GM19238 (cell line): Measurements from ENCODE around the gene DCD.
A peak's percentile ranks its signal among the peaks of the same experiment; 100 is the strongest.
"Not testable (repeated sequence)": the region's sequence is repeated elsewhere in the genome, so short reads cannot be mapped to it uniquely, and the experiment has no call there.

ENCODE experiments used
- DNase-seq: peaks from one replicate; pipeline ENCODE4 v3.0.0; 2011; ENCODE audit warnings: low spot score; ENCODE audit not compliant: insufficient read length

Gene DCD, protein sequence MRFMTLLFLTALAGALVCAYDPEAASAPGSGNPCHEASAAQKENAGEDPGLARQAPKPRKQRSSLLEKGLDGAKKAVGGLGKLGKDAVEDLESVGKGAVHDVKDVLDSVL

DNA sequence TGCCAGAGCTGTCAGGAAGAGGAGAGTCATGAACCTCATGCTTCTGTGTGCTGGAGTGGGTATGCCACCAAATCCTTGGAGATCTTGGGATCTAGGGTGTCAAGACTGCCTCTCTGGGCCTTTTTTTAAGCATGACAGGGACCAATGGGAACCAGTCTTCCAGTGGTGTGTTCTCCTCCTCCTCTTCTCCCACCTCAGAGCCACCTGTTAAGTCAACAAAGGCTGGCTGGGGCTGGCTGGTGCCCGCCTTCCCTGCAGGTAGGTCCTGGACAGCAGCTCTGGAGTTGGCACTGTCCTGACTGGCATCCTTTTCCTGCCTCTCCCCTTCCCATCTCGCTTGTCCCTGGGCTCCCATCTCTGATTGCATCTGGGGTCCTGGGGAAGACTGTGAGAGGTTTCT, at the start of gene DCD:
DCD (minus strand) TSS at position 101 of the 400 bp plus-strand sequence; CDS start at position 39, 62 bp downstream.
- no peak for DNase-seq

DNA sequence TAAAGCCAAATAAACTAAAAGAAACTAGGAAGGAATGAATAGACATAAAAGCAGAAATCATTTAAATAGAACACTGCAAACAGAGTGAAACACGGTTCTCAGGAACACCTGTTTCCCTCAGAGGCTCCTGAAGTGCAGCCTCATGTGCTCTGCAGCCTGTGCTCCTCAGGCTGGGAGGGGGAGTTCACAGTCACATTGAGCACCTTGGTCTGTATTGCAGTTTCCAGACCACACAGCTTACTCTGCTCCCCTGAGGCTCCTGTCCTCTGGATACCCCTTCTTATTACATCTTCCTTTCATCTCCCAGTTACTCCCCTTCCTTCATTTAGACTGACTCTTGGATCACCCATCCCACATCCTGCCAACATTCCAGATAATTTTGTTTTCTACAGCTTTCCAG, 49.7 kb upstream of the DCD start:
- DNase-seq = no peak

DNA sequence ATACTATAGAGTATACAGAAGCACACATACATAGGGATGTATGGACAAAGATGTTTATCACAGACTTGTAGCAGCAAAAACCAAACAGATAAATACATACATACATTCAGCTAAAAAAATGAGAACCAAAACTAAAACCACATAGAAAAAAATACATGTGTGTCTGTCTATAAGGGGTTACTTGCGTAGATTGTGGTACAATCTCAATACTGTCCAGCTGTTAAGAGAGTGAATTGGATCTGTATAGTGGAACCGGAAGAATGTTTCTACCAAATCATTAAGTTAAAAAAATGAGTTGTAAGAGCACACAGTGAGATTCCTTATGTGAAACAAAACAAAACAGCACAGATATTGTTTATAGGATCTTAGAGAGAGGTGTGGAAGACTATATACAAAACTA, 44.2 kb upstream of the DCD start:
- DNase-seq = no peak

DNA sequence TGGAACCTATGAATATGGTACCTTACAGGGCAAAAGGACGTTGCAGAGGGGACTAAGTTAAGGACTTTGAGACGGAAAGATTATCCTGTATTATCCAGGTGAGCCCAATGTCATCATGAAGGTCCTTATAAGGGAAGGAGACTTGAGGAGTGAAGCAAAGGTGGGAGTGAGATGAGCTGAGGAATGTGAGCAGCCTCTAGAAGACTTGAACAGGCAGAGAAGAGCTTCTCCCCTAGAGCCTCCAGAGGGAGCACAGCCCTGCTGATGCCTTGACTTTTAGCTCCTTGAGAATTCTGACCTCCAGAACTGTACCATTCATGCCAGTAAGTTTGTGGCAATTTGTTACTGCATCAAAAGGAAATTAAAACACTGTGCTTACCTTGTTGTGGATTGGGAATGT, 41.8 kb upstream of the DCD start:
- no peak for DNase-seq

DNA sequence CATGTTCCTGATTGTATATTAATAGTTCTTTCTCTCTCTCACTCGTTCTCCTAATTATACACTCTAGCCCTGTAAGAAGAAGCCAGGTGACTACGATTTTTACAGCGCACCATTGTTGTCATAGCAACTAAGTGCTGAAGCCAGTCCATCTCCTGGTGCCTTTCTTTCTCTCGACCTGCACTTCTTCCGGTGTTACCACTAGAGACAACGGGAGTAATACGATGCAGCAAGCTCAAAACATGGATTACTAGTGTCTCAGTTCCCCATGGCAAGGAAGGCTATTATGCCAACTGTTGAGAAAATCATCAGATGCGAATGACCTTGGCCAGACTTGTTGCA, 40.8 kb upstream of the DCD start:
- no peak for DNase-seq

DNA sequence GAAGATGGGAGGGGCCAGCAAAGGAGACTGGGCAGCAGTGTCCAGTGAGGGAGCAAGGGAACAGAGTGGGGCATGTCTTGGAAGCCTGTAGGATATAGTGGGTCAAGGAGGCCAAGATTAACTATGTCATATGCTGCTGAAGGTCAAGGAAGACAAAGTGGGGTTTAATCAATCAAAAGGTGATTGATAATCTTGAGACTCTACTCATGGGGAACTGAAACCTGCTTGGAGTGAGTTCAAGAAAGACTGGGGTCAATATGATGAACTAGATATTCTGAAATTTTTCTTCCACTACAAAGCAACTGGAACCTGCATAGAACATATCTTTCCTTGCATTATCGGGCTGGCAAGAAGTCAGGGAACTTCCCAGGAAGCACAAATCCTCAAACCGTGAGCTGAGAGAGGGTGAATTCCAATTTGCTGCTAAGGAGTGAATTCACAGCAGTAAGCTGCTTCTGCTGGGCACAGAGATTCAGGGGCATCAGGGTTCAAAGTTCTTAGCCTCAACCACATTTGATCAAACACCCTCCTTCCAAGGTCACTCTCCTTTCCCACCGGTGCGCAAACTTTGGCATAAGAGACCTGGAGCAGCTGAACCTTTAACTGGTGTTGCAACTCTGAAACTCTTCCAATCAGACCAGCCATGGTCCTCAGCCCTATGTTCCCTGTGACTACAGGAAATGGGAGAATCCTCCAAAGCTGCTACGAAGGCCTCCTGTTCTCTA, 40.3 kb upstream of the DCD start:
- DNase-seq = no peak

DNA sequence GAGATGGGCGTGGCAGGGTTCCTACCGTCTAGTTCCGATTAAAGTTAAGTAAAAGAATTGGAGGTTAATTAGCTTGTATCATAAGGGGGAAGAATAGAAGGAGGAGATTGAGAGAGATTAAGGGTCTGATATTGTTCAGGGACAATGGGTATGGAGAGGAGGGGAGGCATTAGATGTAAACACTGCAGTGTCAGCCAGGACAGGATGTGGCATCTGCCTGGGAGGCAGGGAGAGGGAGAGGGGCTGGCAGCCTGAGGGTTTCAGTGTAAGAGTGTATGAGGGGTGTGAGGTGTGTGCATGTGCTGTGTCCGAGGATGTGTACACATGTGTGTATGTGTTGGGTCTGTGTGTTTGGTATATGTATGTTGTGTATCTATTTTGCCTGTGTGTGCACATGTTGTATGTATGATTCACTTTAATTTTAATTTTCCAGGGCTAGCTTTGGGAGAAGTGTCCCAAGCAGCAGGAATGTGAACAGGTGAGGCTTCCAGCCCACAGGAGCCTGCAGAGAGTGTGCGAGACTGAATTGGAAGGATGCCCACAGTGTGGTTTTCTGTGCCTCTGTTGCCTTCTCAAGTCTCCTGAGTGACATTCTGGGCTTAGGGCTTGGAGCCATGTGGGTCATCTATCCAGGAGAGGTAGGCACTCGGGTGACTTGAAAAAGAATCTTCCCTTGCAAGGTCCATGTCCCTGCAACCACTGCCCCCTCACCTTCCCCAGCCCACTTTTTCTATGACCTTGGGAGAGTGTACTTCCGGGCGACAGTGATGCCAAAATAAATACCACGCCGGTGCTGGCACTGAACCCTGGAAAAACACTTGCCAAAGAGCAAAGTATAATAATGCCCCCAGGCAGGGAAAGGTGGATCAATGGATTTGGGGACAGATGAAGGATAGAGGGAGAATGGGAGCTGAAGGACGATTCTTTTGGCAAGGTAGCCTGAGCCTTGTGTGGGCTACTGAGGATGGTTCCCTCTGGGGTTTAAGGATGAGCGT, 36.8 kb upstream of the DCD start:
- DNase-seq = no peak

DNA sequence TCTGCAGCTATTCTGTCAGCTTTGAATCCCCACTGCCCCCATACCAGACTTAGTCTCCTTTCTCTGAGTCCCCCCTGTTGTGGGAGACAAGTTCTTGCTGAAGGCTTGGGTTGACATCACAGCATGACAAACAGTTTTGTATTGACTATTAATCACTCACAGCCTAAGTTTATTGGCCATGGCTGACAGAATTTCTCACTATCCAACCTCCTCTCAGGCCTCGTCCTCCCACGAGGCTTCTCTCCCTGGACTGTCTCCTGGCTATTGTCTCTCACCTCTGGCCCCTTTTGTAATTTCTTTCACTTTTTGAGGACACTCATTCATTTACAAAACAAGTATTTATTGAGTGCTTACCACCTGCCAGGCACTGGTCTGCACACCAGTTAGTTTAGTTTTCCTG, 35.2 kb upstream of the DCD start:
- no peak for DNase-seq

DNA sequence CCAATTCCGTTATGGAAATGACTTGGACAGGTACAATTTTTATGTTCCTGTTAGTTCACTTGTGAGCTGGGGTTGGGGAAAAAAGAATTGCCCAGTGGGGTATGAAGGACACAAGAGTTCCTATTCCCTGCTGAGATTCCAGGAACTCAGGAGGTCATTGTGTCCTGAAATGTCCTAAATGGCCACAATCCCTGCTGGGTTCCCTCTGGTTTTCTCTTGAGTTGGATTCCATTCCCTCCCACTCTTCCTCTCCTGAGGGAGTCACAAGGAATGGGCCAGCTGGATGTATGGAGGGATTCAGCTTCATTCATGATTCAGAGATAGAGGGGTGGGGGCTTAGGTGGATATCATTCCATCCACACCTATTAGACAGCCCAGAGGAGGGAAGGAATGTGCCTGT, 34.5 kb upstream of the DCD start:
- DNase-seq = no peak

DNA sequence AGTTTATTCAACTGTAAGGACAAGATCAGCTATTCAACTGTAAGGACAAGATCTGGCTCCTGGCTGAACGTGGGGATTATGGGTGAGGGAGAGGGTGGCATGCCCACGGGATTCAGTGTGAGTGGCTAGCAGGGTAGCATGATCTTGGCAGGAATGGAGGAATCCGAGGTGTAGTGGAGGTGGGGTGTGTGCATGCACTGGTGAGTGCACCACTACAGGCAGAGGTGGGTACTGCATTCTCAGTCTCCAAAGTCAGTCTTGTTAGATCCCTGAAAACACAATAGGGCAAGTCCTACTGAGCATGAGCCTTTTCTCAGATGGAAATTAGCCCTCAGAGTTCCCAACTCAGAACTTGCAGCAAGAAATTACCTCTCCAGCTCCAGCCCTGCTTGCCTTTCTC, 32.2 kb upstream of the DCD start:
- DNase-seq = no peak

DNA sequence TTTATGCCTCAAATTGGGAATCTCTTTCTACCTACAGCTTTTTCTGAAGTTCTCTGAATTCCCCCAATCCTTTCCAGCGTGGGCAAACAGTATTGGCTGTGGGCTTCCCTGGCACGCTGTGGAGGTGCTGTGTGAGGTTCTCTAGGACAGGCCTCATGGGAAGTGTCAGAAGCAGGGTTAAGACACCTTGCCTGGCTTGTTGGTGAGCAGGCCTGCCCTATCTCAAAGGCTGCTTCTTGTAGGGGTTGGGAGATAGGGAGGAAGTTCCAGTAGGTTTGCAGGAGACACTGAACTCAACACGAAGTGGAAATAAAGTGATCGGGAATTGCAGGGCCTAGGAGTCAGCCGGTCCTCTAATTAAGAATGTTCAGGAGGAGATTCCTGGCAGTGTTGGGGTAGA, 30.0 kb upstream of the DCD start:
- no peak for DNase-seq

DNA sequence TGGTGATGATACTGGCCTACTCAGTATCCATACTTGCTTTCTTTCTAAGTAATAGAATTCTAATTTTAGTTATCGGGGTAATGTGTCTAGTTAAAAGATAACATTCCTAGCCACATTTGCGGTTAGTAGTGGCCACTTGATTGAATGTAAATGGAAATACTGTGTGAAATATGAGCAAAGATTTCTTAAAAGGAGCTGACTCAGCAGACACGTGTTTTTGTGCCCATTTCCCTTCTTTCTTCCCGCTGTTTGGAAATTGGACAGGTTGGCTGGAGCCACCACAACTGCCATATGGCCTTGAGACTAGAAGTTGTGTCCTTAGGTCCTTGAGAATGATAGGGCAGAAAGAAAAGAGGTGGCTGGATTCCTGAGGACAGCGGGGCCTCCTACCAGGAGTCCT, 19.8 kb upstream of the DCD start:
- no peak for DNase-seq

DNA sequence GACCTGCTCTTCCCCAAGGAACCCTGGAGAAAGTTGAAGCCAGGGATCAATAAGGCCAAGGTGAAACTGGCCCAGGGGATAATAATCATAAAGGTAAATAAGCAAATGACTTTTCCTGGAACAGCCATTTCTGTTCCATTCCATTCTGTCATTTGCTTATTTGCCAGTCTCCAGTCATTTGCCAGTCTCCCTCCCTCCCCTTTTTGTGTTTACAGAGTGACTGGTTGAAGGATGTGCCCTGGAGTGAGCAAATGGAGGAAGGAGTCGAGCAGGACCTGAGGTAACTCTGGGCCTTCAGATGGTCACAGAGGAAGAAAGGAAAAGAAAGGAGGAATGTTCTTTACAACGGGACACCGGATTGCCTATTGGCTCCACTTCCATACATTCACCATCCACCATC, 17.8 kb upstream of the DCD start:
- DNase-seq = no peak

DNA sequence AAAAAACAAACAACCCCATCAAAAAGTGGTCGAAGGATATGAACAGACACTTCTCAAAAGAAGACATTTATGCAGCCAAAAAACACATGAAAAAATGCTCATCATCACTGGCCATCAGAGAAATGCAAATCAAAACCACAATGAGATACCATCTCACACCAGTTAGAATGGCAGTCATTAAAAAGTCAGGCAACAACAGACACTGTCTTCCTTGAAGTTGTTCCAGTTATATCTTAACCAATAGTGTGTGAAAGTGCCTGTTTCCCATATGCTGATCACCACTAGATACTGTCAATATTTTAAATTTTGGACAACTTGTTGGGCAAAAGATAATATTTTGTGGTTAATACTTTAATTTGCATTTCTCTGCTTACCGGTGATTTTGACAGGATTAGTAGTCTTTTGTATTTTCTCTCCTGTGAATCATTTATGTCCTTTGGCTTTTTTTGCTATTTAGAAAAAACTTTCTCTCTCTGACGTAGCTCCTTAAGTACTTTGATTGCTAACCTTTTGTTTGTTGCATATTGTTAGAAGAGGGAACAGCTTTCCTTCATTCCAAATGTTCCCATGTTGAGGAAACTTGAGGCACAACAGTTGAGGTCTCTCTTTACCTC, 17.0 kb upstream of the DCD start:
- DNase-seq = not testable (repeated sequence)

DNA sequence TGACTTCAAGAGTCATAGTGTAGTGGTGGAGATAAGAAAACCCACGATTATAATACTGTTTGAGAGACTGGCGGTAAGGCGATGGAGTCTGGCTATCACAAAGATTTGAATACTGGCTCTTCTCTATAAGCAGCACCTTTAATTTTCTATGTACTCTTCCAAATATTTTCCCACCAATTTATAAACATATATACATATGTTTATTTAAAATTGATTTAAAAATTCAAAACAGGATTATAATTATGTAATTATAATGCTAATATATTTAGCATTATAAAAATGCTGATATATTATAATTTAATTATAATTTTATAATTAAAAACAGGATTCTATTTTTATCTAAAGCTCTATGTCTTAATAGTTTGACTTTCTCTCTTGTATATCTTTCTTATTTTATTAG, 15.4 kb upstream of the DCD start:
- DNase-seq = no peak

DNA sequence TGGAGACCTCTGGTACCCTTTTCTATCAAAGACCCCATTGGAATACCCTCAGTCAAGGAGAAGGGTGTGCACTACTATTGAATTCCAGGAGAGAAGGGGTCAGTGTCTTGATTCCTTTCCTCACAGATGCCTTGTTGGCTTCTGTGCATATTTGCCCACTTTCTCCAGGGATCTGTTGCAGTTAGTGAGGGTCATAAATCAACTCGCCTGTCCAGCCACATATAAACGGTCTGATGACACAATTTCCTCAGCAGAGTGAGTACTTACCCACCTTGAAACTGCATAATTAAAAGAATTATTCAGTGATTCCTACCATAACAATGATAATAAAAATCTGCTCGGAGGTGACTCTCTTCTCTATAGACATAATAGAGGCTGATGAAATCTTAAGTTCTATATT, 13.9 kb upstream of the DCD start:
- DNase-seq = no peak

DNA sequence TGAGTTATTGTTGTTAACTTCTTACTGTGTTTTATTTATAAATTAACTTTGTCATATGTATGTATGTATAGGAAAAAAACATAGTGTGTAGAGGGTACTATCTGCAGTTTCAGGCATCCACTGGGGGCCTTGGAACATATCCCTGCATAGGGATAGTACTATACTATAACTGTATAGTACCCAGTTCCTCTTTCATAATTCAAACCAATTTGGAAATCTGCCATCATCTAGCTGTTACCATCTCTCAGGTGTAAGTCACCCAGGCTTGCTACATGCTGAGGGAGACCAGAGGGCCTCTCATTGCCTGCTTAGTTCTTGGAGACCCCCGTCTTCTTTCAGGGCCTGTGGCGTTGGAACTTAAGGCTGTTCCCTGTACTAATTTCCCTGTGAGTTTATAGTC, 12.9 kb upstream of the DCD start:
- no peak for DNase-seq

DNA sequence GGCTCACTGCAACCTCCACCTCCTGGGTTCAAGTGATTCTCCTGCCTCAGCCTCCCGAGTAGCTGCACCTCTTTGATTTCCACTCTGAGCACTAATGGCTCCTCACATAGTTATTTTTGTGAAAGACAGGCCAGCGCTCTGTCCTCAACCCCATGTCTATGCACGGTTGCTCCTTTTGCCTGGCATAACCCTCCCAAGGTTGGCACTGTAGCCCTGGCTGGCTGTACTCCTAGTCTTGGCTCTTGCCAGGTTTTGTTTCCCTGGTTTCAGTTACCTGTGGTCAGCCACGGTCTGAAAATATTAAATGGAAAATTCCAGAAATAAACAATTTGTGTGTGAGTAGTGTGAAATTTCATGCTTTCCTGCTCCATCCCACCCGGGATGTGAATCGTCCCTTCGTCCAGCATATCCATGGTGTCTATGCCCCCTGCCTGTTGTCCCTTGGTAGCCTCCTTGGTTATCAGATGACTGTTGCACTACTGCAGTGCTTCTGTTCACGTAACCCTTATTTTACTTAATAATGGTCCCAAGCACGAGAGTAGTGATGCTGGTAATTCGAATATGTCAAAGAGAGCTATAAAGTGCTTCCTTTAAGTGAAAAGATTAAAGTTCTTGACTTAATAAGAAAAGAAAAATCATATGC, 12.3 kb upstream of the DCD start:
- no peak for DNase-seq

DNA sequence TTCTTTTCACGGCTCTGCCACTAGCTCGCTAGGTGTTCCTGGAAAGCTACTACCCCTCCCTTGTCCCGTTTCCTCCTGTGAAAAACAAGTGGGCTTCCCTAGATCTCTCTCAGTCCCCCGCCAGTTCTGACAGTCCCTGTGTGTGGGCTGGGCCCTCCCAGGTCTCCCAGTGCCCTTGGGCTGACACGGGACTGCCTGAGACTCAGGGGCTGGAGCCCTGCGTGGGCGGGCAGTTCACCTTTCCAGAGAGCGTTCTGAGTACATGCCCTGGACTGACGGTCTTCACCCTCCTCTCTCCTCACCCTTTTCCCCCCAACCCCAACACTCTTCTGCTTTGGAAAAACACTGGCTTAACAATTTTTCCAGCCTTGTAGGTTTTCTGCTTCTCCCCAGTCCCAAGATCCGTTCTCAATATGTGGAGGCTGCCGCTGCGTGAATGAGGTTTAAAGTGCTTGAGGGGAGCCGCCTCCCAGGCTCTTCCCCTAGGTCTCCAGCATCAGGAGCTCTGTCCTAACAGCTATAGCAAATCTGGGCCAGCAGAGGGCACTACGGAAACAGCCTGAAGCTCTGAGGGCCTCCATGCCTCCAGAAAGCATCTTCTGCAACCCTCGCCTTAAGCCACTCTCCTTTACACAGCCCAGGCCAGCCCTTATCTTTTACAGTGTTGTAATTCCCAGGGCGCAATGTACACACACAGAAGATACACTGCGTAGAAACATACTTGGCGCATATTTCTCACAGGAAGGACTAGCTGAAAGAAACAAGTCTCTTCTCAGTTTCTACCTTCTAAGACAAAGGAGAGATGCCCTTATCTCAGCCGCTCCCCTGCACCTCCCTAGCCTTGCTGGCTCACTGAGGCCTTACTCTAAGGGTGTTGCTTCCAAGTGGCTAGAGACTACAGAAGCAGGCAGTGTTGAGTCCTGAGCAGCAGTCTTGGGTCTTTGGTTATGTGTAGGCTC, 10.4 kb upstream of the DCD start:
- DNase-seq = peak; percentile 48

DNA sequence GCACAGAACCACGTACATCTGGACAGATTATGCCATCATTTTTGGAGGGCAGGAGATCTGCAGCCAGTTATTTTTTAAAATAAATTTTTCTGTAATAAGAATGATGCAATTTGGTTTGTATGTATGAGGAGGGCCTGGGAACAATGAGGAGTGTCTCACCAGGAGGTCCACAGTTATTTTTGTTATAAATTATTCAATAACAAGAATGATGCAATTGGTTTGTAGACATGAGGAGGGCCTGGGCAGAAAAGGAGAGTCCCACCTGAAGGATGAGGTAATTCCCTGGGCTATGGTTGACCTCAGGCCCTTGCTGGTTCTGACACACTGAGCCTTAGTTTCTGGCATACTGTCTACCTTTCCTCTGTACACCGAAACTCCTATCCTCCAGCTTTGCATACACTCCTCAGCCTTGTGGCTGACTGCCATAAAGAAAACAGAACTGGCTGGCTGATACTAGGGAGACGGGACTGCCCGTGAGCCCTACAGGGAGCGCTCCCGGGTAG, 9.0 kb upstream of the DCD start:
- no peak for DNase-seq
